22Rv1 (cell line): Measurements from ENCODE around the gene CRAMP1.

Experiments used
- H3K27ac ChIP-seq: fragments of 450-650 bp; 2 replicates; pipeline ENCODE4 v1.5.1; 2017
- CTCF ChIP-seq: fragments of 450-650 bp; IDR thresholded peaks from 2 replicates; pipeline ENCODE4 v1.5.1; 2017; ENCODE audit warnings: mild to moderate bottlenecking
- ZFX ChIP-seq: fragments of 450-650 bp; IDR thresholded peaks from 2 replicates; pipeline ENCODE4 v1.6.1; 2017; ENCODE audit warnings: antibody characterized with exemption, borderline replicate concordance

CRAMP1 gene

GRCh38 chr16:1705688-1706385, 93.7 kb downstream of the CRAMP1 start, which contains the start of gene MAPK8IP3:
Gene MAPK8IP3, plus strand, starts transcription at chr16:1706195. Its CDS starts 145 bp downstream, at chr16:1706340.
- peak within 1 kb of the TSS; percentile 95 for H3K27ac ChIP-seq
- TF ChIP-seq ZFX = no peak
- TF ChIP-seq CTCF = peak; percentile 96

- peak overlapping the region; percentile 95 for H3K27ac ChIP-seq
Observed at GRCh38 chr16:1706386-1707192, 94.4 kb downstream of the CRAMP1 start.

DNA sequence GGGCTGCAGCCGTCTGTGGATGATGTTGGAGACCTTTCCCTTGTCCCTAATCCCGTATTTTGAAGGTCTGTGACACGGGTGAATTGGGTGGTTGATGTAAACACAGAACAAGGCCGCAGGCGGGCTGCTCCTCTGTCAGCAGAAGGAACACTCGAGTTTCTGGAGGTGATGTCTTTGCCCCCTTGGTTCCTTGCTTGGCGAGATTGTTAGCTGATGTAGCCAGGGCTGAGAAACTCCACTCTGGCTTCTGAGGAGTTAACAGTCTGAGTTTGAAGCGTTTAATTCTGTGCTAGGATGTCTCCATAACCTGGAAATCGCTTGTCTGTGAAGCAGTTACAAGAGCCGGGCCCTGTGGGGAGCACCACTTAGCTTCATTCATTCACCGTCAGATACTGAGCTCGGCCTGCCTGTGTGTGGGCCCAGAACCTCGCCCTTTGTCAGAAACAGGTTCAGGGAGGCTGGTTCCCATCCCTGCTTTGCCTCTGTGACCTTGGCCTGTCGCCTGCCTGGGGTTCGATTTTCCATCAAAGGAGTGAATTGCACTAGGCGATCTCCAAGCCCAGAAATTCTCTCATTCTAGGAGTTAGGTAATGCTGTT, 95.1 kb downstream of the CRAMP1 start:
- H3K27ac ChIP-seq = peak overlapping the region; percentile 95; the same call in 1 of the 2 replicates
- TF ChIP-seq ZFX (no peak), CTCF (no peak)

More at GRCh38 chr16:1706386-1707192, 94.4 kb downstream of the CRAMP1 start:
- no peak for TF ChIP-seq ZFX
- no peak for TF ChIP-seq CTCF

DNA sequence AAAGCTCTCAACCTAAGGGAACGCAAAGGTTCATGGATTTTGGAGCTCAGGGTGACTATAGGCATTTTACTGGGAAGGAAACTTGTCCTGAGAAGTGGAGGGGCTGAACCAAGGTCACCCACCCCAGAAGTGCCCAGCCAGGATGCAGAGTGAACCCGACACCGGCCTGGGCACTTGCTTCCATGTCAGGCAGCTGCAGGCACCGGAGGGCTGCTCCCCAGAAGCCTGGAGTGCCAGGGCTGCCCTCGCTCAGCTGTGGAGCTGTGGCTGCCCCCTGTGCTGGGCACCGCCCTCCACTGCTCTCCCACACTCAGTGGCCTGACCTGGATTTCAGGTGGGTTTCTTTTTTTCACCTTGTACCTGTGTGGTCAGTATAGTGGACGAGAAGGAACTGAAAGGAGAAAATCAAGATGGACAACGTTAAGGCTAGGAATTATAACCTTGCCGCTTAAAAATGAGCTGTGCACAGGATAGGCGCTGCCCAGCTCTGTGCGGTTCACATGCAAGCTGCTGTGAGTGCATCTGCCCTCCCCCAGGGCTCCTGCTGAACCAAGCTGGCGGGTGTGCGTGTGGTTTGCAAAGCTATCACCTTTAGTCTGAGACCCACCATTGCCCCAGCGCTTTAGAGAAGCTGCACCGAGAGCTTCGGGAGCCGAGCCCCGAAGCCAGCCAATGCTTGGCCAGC, 96.1 kb downstream of the CRAMP1 start:
- H3K27ac ChIP-seq = no peak overlapping the region
- TF ChIP-seq ZFX (no peak), CTCF (no peak)

DNA sequence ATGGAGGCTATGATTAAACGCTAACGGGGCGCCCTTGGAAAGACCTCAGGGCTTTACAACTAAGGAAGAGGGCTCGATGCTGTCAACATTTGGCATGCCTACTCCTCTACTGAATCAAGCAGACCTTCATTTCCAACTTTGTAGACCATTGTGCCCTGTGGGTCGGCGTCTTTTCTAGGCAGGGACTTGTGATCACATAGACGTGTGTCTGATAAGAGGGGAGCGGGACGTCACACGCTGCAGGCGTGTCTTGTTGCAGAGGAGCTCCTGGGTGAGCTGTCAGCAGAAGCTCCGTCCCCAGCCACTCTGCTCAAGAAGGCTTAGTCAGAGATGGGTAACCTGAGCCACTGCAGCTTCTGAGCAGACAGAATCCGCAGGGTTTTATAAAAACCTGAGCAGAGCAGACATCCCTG, 96.6 kb downstream of the CRAMP1 start:
- TF ChIP-seq CTCF (no peak), ZFX (no peak)
- H3K27ac ChIP-seq = no peak overlapping the region

DNA sequence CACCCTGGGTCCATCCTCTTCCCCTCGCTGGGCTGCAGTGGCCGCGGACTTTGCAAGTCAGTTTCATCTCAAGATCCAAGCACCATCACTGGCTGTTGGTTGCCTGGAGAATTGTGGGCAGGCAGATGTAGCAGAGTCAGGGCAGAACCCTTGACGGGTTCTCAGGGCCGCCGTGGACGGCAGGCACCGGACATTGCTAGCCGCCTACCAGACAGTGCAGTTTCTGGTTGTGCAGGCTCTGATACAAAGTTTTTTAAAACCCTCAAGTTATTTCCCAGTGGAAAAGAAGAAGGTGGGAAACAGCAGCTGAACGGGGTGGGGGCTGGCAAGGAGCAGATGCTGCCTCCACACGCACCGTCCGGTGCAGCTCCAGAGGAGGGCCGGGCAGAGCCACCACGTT, 97.2 kb downstream of the CRAMP1 start:
- TF ChIP-seq ZFX (no peak), CTCF (no peak)
- H3K27ac ChIP-seq = no peak overlapping the region
